Retinal pigment epithelial cell (primary cell): ENCODE results near the gene ARID2.

Source experiments
- DNase-seq: peaks from one replicate; pipeline ENCODE4 v3.0.0-alpha.2; 2010; ENCODE audit warnings: low read depth
- H3K4me3 ChIP-seq: 2 replicates; pipeline ENCODE4 v1.5.1; 2011; ENCODE audit warnings: mild to moderate bottlenecking, low read length, control low read depth, moderate library complexity
- TF ChIP-seq, protein P1 (sequence below): conservative IDR thresholded peaks from 2 replicates; pipeline ENCODE4 v1.5.1; 2011; ENCODE audit warnings: low read depth, low read length, control low read depth, inconsistent platforms

The ARID2 gene

GRCh38 chr12:45775465-45775864 lies 46.0 kb downstream of the ARID2 start:
- TF ChIP-seq, protein P1, sequence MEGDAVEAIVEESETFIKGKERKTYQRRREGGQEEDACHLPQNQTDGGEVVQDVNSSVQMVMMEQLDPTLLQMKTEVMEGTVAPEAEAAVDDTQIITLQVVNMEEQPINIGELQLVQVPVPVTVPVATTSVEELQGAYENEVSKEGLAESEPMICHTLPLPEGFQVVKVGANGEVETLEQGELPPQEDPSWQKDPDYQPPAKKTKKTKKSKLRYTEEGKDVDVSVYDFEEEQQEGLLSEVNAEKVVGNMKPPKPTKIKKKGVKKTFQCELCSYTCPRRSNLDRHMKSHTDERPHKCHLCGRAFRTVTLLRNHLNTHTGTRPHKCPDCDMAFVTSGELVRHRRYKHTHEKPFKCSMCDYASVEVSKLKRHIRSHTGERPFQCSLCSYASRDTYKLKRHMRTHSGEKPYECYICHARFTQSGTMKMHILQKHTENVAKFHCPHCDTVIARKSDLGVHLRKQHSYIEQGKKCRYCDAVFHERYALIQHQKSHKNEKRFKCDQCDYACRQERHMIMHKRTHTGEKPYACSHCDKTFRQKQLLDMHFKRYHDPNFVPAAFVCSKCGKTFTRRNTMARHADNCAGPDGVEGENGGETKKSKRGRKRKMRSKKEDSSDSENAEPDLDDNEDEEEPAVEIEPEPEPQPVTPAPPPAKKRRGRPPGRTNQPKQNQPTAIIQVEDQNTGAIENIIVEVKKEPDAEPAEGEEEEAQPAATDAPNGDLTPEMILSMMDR = no peak
- no peak for DNase-seq
- no peak overlapping the region for H3K4me3 ChIP-seq

- DNase-seq = no peak
- TF ChIP-seq, protein P1 = no peak
- no peak overlapping the region for H3K4me3 ChIP-seq
Measured at GRCh38 chr12:45775964-45776363, 46.5 kb downstream of the ARID2 start.

- DNase-seq = no peak
- H3K4me3 ChIP-seq = no peak overlapping the region
- TF ChIP-seq, protein P1 = no peak
Measured at GRCh38 chr12:45779936-45780335, 50.4 kb downstream of the ARID2 start.

GRCh38 chr12:45781080-45781479 lies 51.6 kb downstream of the ARID2 start:
- no peak overlapping the region for H3K4me3 ChIP-seq
- TF ChIP-seq, protein P1 = no peak
- no peak for DNase-seq

GRCh38 chr12:45785315-45785714 lies 55.8 kb downstream of the ARID2 start:
- TF ChIP-seq, protein P1 = no peak
- DNase-seq = no peak
- no peak overlapping the region for H3K4me3 ChIP-seq

DNA sequence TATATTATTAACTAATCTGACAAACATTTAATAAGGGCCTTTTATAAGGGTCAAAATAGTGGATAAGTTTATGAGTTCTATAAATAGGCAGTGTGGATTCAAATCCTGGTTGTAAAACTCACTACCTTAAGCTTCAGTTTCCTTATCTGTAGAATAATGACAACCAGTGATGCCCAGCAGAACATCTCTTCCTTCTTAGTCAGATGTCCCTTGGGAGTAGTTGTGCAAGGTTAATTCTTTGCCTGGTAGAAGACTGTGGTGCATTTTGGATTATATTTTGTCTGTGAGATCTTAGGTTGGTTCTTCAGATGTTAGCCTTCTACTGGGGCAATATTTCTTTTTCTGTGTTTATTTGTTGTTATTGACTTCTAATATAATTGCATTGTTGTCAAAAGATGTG lies 59.5 kb downstream of the ARID2 start:
- DNase-seq = no peak
- H3K4me3 ChIP-seq = no peak overlapping the region
- TF ChIP-seq, protein P1 = no peak

- H3K4me3 ChIP-seq = no peak overlapping the region
- TF ChIP-seq, protein P1 = no peak
- DNase-seq = no peak
Measured at GRCh38 chr12:45794422-45794821, 64.9 kb downstream of the ARID2 start.
